ENCODE results near the gene PRKAG2. TPM values are rescaled to one million over a fixed set of nuclear protein-coding genes. Genes with fewer than 3 reads are reported as not detected.

Gene PRKAG2
- total RNA-seq, 1 donor from 2014 or later: 35.4 TPM

DNA sequence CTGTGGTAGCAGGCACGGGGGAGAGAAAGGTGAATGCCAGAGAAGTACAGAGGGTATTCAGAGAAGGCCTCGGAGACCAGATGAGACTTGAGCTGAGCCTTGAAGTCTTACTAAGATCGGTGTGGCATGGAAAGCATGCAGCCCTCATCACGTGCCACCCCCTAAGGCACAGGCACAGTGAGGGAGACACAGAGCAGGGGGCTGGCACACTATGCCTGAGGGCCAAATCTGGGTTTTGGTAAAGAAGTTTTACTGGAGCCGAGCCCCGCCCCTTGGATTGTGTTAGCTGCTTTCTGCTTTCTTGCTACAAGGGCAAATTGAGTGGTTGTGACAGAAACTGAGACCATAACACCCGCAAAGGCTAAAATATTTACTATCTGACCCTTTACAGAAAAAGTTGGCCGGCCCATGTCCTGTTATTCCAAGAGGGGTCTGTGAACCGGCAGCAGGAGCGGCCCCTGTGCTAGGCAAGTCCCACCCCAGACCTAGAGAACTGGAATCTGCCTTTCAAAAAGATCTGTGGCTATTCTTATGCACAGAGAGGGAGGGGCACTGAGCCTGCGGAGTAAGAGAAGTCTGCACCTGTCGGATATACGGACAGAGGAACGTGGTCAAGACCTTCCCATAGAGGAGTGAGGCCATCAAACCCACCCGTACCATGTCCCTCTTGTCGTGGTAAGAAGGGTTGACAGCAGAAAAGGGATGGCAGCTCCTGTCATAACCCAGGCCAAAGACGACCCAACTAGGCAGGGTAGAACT is 247.9 kb downstream of the PRKAG2 start:
- no peak for TF ChIP-seq CTCF (IDR thresholded peaks at IDR 0.05)
- Histone ChIP-seq H3K4me1 (peaks cover 15% of the 10 kb centered on the region), H3K27me3 (ENCODE audit: low read depth) (no peaks in the 10 kb centered on the region), H3K4me3 (no peak overlapping the region), H3K9me3 (no peaks in the 10 kb centered on the region), H3K36me3 (no peaks in the 10 kb centered on the region), H3K27ac (no peak overlapping the region)
- intact Hi-C loops (cut with DNase I): no loop called here
- DNase-seq: no peak
- no peak for ATAC-seq

DNA sequence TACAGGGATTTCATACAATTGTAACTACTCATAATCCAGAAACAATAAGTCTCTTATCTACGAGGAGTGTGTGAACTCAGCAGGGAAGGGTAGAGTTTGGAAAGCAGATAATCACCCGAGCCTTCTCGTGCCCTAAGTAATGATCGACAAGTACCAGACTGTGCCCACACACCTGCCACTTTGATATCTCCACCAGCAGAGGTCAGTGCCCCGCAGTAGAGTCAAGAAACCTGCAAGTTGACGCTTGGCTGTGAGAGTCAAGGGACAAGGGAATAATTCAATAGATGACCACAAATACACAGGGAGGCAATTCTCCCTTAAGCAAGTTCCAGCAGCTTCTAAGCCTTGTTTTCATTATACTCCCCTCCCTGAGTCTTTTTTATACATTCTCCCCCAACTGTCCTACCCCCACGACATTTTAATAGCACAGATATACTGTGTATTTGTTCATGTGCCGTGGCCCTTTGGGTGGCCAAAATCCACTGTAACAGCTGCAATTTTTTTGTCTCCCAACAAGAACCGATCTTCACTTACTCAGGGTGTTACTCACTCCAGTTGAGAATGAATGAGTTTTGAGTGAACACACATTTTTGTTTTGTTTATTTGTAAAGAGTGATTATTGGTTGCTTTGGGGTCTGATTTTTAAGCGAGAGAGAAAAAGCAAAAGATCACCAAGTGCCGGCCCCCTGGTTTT is 250.3 kb downstream of the PRKAG2 start:
- TF ChIP-seq CTCF (IDR thresholded peaks at IDR 0.05): peak; percentile 37
- DNase-seq: no peak
- H3K27ac ChIP-seq: no peak overlapping the region
- peaks cover 15% of the 10 kb centered on the region for H3K4me1 ChIP-seq
- H3K36me3 ChIP-seq: no peaks in the 10 kb centered on the region
- no peaks in the 10 kb centered on the region for H3K9me3 ChIP-seq
- no peaks in the 10 kb centered on the region for H3K27me3 ChIP-seq (ENCODE audit: low read depth)
- no peak overlapping the region for H3K4me3 ChIP-seq
- peak; percentile 56 to 77 for ATAC-seq
- intact Hi-C loops (cut with DNase I): no loop called here

GRCh38 chr7:151625606-151626005 is 251.3 kb downstream of the PRKAG2 start:
- Histone ChIP-seq H3K4me3 (no peak overlapping the region), H3K27ac (no peak overlapping the region), H3K36me3 (no peaks in the 10 kb centered on the region), H3K4me1 (peaks cover 7% of the 10 kb centered on the region), H3K27me3 (ENCODE audit: low read depth) (no peaks in the 10 kb centered on the region), H3K9me3 (no peaks in the 10 kb centered on the region)
- no peak for DNase-seq
- no peak for TF ChIP-seq CTCF (IDR thresholded peaks at IDR 0.05)
- ATAC-seq: no peak
- intact Hi-C loops (cut with DNase I): no loop called here

DNA sequence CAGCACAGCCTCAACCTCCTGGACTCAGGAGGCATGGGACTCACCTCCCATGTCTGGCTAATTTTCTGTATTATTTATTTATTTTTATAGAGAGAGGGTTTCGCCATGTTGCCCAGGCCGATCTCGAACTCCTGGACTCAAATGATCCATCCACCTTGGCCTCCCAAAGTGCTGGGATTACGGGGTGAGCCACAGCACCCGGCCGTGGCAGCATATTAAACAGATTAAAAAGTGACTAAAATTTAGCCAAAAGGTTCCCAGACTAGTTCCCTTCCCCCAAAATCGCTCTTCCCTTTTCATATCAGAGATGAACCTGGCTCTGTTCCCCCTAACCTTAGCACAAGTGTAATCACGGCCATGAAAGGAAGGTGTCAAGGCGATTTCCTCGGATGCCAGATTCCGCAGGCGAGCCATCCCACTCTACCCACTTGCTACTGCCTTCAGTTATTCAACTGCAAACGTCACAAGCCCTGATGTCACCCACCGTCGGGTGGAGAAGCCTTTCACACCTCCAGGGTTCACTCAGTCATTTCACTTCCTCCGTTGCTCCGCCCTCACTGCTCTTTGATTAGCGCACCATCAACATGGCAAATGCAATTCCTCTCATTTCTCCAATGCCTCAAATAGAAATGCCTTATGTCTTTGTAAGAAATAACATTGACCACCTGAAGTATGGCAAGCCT is 252.5 kb downstream of the PRKAG2 start:
- no peak overlapping the region for H3K27ac ChIP-seq

More for the DNA sequence above, 252.5 kb downstream of the PRKAG2 start:
- intact Hi-C loops (cut with DNase I): no loop called here
- Histone ChIP-seq H3K4me3 (no peak overlapping the region), H3K4me1 (no peaks in the 10 kb centered on the region), H3K36me3 (no peaks in the 10 kb centered on the region), H3K9me3 (no peaks in the 10 kb centered on the region), H3K27me3 (ENCODE audit: low read depth) (no peaks in the 10 kb centered on the region)
- DNase-seq: no peak
- ATAC-seq: no peak
- no peak for TF ChIP-seq CTCF (IDR thresholded peaks at IDR 0.05)

All from lower lobe of right lung (tissue), 2 donors.